Inferior parietal cortex (tissue), 1 donor: ENCODE results near the gene ISOC1.

Experiments
- DNase-seq: peaks from one replicate; pipeline ENCODE4 v3.0.0-alpha.2; 2016; ENCODE audit errors: extremely low spot score

ISOC1 gene

DNA sequence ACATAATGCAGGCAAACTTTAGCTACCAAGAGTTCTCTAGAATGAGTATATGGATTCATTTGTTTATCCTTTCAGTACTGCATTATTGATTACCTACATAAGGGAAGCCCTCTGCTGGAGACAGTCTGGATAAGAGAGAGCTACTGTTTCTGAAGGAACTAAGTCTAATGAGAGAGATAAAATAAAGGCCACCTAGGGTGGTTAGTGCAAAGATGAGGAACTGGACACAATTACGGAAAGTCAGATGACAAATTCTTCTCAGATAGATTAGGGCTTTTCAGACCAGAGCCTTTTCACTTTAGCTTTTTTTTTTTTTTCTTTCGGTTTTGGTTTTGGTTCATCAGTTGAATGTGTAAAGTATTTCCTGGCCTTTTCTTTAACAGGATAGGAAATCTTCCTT, 31.3 kb downstream of the ISOC1 start:
- DNase-seq: no peak

DNA sequence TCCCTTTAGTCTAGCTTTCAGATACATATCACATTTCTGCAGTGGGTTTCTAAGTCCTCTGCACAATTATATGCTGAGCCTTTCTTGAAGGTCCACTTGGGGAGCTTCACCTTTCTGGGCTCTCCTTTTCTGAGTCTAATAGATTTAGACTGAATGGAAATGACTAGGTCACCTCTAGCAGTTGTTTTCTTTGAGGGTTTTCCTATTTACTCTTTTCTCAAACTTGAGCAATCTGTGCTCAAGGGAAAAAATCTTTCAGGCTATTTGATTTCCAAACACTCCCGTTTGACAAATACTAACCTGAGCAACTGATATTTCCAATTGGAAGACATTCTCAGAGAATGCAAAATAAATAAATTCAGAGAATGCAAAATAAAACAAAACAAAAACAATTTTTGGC, 39.0 kb downstream of the ISOC1 start:
- no peak for DNase-seq

DNA sequence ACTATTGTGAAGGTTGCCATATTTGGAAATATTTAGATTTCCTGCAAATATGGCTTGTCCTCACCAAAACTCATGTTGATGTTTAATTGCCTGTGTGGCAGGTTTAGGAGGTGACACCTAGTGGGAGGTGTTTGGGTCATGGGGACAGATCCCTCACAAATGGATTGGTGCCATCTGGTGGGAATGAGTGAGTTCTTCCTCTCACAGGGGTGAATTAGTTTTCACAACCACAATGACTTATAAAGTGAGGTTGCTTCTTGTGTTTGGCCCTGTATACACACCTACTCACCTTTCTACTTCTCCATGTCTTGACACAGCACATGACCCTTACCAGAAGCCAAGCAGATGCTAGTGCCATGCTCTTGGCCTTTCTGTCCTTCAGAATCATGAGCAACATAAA, 41.1 kb downstream of the ISOC1 start:
- DNase-seq: no peak

DNA sequence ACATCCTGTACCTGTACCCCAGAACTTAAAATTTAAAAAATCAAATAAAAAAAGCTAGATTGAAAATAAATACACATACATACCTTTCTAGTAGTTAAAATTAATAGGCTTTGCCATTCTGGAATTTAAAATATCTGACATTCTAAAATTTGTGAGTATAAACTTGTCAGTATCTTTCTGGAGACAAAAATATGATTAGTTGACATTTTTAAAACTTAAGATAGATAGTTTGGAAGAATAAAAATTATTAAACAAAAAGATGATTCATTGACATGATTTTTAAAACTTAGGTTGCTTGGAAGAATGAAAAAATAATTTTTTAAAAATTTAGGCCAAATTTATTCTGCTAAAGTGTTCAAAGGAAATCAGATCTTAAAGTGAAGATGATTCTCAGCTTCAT, 43.1 kb downstream of the ISOC1 start:
- DNase-seq: no peak

DNA sequence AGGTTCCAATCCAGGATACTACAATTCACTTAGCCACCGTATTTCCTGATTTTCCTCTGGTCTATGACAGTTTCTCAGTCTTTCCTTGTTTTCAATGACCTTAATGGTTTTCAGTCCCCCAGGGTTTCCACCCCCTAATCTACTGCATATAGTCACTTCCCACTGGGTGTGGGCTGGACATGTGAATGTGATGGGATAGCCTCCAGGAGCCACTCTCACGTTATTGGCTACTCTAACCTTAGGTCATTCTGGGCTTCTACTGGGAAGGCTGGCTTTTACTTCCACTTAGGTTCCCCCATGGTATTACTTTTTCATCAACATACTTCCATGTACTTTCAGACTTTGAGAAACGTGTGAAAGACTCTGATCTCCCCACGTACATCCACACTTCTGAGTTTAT, 46.5 kb downstream of the ISOC1 start:
- DNase-seq: no peak

DNA sequence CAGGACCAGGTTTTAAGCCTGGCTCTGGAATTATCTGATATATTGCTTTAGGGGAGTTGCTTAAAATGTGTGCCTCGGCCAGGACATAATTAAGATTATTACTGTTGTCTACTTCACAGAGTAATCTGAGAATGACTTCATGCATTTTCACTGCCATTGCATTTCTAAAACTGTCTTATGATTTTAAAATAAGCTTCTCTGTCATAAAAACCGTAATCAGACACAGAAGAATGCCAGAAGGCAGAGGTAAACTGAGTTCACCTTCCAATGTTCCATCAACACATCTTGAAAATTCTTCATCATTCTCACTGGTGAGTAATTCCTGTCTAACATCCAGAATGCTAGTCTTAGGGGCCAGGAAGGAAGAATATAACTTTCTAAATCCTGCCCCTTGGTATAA, 47.1 kb downstream of the ISOC1 start:
- DNase-seq: no peak

DNA sequence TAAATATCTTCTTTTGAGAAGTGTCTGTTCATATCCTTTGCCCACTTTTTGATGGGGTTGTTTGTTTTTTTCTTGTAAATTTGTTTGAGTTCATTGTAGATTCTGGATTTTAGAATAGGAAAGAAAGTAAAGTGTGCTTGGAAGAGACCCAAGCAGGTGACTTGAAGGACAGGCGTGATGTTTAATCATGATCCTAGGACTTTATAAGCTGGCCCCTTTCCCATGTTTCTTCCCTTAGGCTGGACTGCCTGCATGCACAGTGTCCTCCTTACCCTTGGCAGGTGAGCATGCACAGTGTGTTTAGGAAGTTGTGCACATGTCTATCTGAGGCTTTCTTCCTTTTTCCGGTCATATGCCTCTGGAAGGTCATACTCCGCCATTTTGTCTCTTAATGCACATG, 61.3 kb downstream of the ISOC1 start:
- no peak for DNase-seq

DNA sequence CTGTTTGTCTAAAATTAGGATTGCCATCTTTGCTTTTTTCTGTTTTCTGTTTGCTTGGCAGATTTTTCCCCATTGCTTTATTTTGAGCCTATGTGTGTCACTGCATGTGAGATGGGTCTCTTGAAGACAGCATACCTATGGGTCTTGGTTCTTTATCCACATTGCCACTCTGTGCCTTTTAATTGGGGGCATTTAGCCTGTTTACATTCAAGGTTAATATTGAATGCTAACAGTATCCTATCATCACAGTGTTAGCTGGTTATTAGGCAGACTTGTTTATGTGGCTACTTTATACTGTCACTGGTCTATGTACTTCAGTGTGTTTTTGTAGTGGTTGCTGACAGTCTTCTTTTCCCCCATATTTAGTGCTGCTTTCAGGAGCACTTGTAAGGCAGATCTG, 67.3 kb downstream of the ISOC1 start:
- no peak for DNase-seq
